Ascending aorta (tissue), 2 donors: ENCODE data around the gene ATOH8. TPM values are rescaled to one million over a fixed set of nuclear protein-coding genes. Genes with fewer than 3 reads are reported as not detected.

ENCODE experiments used
- DNase-seq, 2 donors: peaks; one replicate each; pipeline ENCODE4 v3.0.0-alpha.2; 2019; ENCODE audit warnings: low spot score in 2 of 2
- H3K27ac ChIP-seq, 2 donors: fragments of 200-600 bp; sonication (generic); one replicate each; pipeline ENCODE4 v1.5.1; 2016 to 2017; ENCODE audit warnings: mild to moderate bottlenecking in 1 of 2
- H3K27me3 ChIP-seq: fragments of 200-600 bp; sonication (generic); one replicate; pipeline ENCODE4 v1.5.1; 2017
- H3K36me3 ChIP-seq, 2 donors: fragments of 200-600 bp; sonication (generic); one replicate each; pipeline ENCODE4 v1.5.1; 2016
- H3K4me1 ChIP-seq, 2 donors: fragments of 200-600 bp; sonication (generic); one replicate each; pipeline ENCODE4 v1.5.1; 2016 to 2017; ENCODE audit warnings: mild to moderate bottlenecking in 1 of 2
- H3K4me3 ChIP-seq, 2 donors: fragments of 200-600 bp; sonication (generic); one replicate each; pipeline ENCODE4 v1.5.1; 2016 to 2017; ENCODE audit warnings: mild to moderate bottlenecking in 1 of 2
- H3K9me3 ChIP-seq, 2 donors: fragments of 200-600 bp; sonication (generic); one replicate each; pipeline ENCODE4 v1.5.1; 2016
- CTCF ChIP-seq, 3 experiments: fragments of 200-600 bp in 2 of 3; fragments of 450-650 bp in 1 of 3; sonication (generic) in 2 of 3; IDR thresholded peaks; one replicate each; pipeline ENCODE4 v1.5.1; 2016 to 2019; ENCODE audit warnings: antibody characterized with exemption in 3 of 3, mild to moderate bottlenecking in 1 of 3, moderate library complexity in 1 of 3
- intact Hi-C: fragments of 100-400 bp; cut with DNase I; formaldehyde crosslinking; loops from one replicate; pipeline ENCODE4 v1.15.1; 2023
- total RNA-seq: library from RNA; depleted of rRNA; stranded (reverse); fragments of >200 nt; gene quantifications from one replicate; pipeline ENCODE4 v1.1.0, GENCODE V29; 2016

Gene ATOH8
- total RNA-seq, 1 donor from 2014 or later, result 239 TPM

GRCh38 chr2:85725451-85725850, 28.3 kb upstream of the ATOH8 start:
- Histone ChIP-seq H3K36me3 (no peaks in the 10 kb centered on the region), H3K27ac (no peak overlapping the region), H3K4me3 (no peak overlapping the region), H3K9me3 (no peaks in the 10 kb centered on the region), H3K27me3 (no peaks in the 10 kb centered on the region), H3K4me1 (peaks cover 0 to 11% of the 10 kb centered on the region in 2 donors)
- no peak for DNase-seq
- intact Hi-C loops, result loop anchor here (5.0 kb wide), 2 partner anchors 162 to 347 kb away; partner anchors contain the start of gene ST3GAL5
- TF ChIP-seq CTCF (IDR thresholded peaks at IDR 0.05), result no peak

- Histone ChIP-seq H3K27me3 (no peaks in the 10 kb centered on the region), H3K27ac (no peak overlapping the region), H3K9me3 (no peaks in the 10 kb centered on the region), H3K36me3 (no peaks in the 10 kb centered on the region), H3K4me1 (peaks cover 0 to 11% of the 10 kb centered on the region in 2 donors), H3K4me3 (no peak overlapping the region)
- TF ChIP-seq CTCF (IDR thresholded peaks at IDR 0.05), result no peak
- DNase-seq, result no peak
- intact Hi-C loops, result loop anchor here (5.0 kb wide), 2 partner anchors 160 to 345 kb away; partner anchors contain the start of gene ST3GAL5
Observed at GRCh38 chr2:85727798-85728197, 26.0 kb upstream of the ATOH8 start.

- Histone ChIP-seq H3K4me1 (peaks cover 0 to 11% of the 10 kb centered on the region in 2 donors), H3K4me3 (no peak overlapping the region), H3K36me3 (no peaks in the 10 kb centered on the region), H3K27me3 (no peaks in the 10 kb centered on the region), H3K27ac (peak overlapping the region in 1 of 2 donors; percentile 37), H3K9me3 (no peaks in the 10 kb centered on the region)
- intact Hi-C loops, result loop anchor here (5.0 kb wide), 2 partner anchors 159 to 344 kb away; partner anchors contain the start of gene ST3GAL5
- TF ChIP-seq CTCF (IDR thresholded peaks at IDR 0.05), result no peak
- DNase-seq, result no peak
Observed at GRCh38 chr2:85728342-85728741, 25.4 kb upstream of the ATOH8 start.

GRCh38 chr2:85728883-85729824, 24.6 kb upstream of the ATOH8 start:
- Histone ChIP-seq H3K27ac (peak overlapping the region in 1 of 2 donors; percentile 37), H3K4me1 (peaks cover 0 to 11% of the 10 kb centered on the region in 2 donors), H3K4me3 (no peak overlapping the region), H3K27me3 (no peaks in the 10 kb centered on the region), H3K36me3 (no peaks in the 10 kb centered on the region), H3K9me3 (no peaks in the 10 kb centered on the region)
- DNase-seq, result peak in 1 of 2 donors; percentile 95
- TF ChIP-seq CTCF (IDR thresholded peaks at IDR 0.05), result peak; percentile 95 to 99 (median 97)
- intact Hi-C loops, result loop anchor here (1.0 to 5.0 kb wide), 5 partner anchors 21 to 343 kb away; partner anchors contain the start of gene ST3GAL5

- Histone ChIP-seq H3K4me3 (no peak overlapping the region), H3K27me3 (no peaks in the 10 kb centered on the region), H3K36me3 (no peaks in the 10 kb centered on the region), H3K27ac (no peak overlapping the region), H3K4me1 (peaks cover 0 to 11% of the 10 kb centered on the region in 2 donors), H3K9me3 (no peaks in the 10 kb centered on the region)
- intact Hi-C loops, result loop anchor here (1.0 to 5.0 kb wide), 5 partner anchors 20 to 342 kb away; partner anchors contain the start of gene ST3GAL5
- DNase-seq, result no peak
- TF ChIP-seq CTCF (IDR thresholded peaks at IDR 0.05), result no peak
Observed at GRCh38 chr2:85729825-85730510, 23.8 kb upstream of the ATOH8 start.
